ENCODE results near the gene FEN1.

FEN1 gene

GRCh38 chr11:61747192-61747966 is 45.3 kb upstream of the FEN1 start:
- CTCF ChIA-PET, result interaction anchor here (0.6 to 6.7 kb wide), 31 partner anchors 9 to 387 kb away, joined by 3 to 118 read pairs (median 5); partner anchors contain the start of genes FEN1 and TMEM258
- H3K4me1 ChIP-seq (ENCODE audit: control insufficient read depth, insufficient read depth, low read length), result no peaks in the 10 kb centered on the region
- H3K9me3 ChIP-seq (ENCODE audit: control insufficient read depth, insufficient read depth, low read depth, low read length), result no peaks in the 10 kb centered on the region
- H3K4me3 ChIP-seq (ENCODE audit: low read depth, low read length), result no peak overlapping the region
- H3K27ac ChIP-seq (ENCODE audit: extremely low read depth, low read depth, low read length), result no peak overlapping the region
- POLR2A ChIA-PET, result interaction anchor here (1.5 to 2.0 kb wide), 2 partner anchors 41 to 45 kb away, joined by 3 to 8 read pairs; partner anchors contain the start of genes FEN1 and TMEM258
- TF ChIP-seq ZNF2 (tag by site-specific recombination; IDR thresholded peaks at IDR 0.05), result peak; percentile 42; the same call in 1 of the 2 replicates
- TF ChIP-seq, protein P1, sequence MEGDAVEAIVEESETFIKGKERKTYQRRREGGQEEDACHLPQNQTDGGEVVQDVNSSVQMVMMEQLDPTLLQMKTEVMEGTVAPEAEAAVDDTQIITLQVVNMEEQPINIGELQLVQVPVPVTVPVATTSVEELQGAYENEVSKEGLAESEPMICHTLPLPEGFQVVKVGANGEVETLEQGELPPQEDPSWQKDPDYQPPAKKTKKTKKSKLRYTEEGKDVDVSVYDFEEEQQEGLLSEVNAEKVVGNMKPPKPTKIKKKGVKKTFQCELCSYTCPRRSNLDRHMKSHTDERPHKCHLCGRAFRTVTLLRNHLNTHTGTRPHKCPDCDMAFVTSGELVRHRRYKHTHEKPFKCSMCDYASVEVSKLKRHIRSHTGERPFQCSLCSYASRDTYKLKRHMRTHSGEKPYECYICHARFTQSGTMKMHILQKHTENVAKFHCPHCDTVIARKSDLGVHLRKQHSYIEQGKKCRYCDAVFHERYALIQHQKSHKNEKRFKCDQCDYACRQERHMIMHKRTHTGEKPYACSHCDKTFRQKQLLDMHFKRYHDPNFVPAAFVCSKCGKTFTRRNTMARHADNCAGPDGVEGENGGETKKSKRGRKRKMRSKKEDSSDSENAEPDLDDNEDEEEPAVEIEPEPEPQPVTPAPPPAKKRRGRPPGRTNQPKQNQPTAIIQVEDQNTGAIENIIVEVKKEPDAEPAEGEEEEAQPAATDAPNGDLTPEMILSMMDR (tag by site-specific recombination; IDR thresholded peaks at IDR 0.05), result peak; percentile 63
- no peak for TF ChIP-seq ZNF394 (tag by site-specific recombination; IDR thresholded peaks at IDR 0.05; ENCODE audit: borderline replicate concordance)
- TF ChIP-seq ZNF341 (tag by site-specific recombination; IDR thresholded peaks at IDR 0.05; ENCODE audit: low read depth), result peak; percentile 91
- TF ChIP-seq ZNF654 (tag by site-specific recombination; IDR thresholded peaks at IDR 0.05; ENCODE audit: low read depth), result peak; percentile 44
- 0 out of 2 replicates have a peak, but pooled peaks have one; percentile 20 for TF ChIP-seq BCL11A (tag by site-specific recombination; IDR thresholded peaks at IDR 0.05; ENCODE audit: low read depth)
- TF ChIP-seq PATZ1 (tag by site-specific recombination; IDR thresholded peaks at IDR 0.05), result 0 out of 2 replicates have a peak, but pooled peaks have one; percentile 38
- no peak for TF ChIP-seq ZNF548 (tag by site-specific recombination; IDR thresholded peaks at IDR 0.05)
- peak; percentile 26; the same call in 1 of the 2 replicates for TF ChIP-seq KLF17 (tag by site-specific recombination; IDR thresholded peaks at IDR 0.05)
- TF ChIP-seq ZNF624 (tag by site-specific recombination; IDR thresholded peaks at IDR 0.05), result no peak
- peaks cover 0 to 1% of the 10 kb centered on the region in 2 experiments; a peak in 1 of 3 replicates for H3K36me3 ChIP-seq (ENCODE audit: control insufficient read depth in 2 of 2, insufficient read depth in 1 of 2, low read length in 2 of 2)

DNA sequence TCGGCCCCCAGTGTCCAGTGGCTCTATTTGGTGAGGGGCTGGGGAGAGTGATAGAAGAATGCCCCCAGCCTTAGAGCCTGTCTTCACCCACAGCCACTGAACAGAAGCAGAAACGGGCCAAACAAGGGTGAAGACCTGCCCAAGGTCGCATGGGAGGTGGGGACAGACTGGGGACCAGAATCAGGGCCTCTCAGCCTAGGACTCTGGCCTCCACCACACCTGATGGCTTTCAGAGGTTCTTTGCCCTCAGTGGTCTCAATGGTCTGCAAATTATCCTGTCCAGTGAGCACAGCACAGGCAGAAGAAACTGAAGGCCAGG is 44.8 kb upstream of the FEN1 start:
- no peak overlapping the region for H3K4me3 ChIP-seq (ENCODE audit: low read depth, low read length)
- H3K27ac ChIP-seq (ENCODE audit: extremely low read depth, low read depth, low read length), result no peak overlapping the region
- H3K36me3 ChIP-seq (ENCODE audit: control insufficient read depth in 2 of 2, insufficient read depth in 1 of 2, low read length in 2 of 2), result no peaks in the 10 kb centered on the region
- no peaks in the 10 kb centered on the region for H3K9me3 ChIP-seq (ENCODE audit: control insufficient read depth, insufficient read depth, low read depth, low read length)
- no peaks in the 10 kb centered on the region for H3K4me1 ChIP-seq (ENCODE audit: control insufficient read depth, insufficient read depth, low read length)
- TF ChIP-seq ZNF660 (tag by site-specific recombination; IDR thresholded peaks at IDR 0.05), result no peak
- no peak for TF ChIP-seq ZFHX2 (tag by site-specific recombination; conservative IDR thresholded peaks at IDR 0.05)
- TF ChIP-seq REPIN1 (tag by site-specific recombination; IDR thresholded peaks at IDR 0.05; ENCODE audit: low read depth), result no peak
- TF ChIP-seq ZNF2 (tag by site-specific recombination; IDR thresholded peaks at IDR 0.05), result 0 out of 2 replicates have a peak, but pooled peaks have one; percentile 2
- TF ChIP-seq ZNF175 (tag by site-specific recombination; IDR thresholded peaks at IDR 0.05), result no peak
- TF ChIP-seq SP2 (tag by site-specific recombination; IDR thresholded peaks at IDR 0.05), result no peak
- TF ChIP-seq ZNF404 (tag by site-specific recombination; IDR thresholded peaks at IDR 0.05), result no peak
- TF ChIP-seq PATZ1 (tag by site-specific recombination; IDR thresholded peaks at IDR 0.05), result 0 out of 2 replicates have a peak, but pooled peaks have one; percentile 7
- TF ChIP-seq, protein P2, sequence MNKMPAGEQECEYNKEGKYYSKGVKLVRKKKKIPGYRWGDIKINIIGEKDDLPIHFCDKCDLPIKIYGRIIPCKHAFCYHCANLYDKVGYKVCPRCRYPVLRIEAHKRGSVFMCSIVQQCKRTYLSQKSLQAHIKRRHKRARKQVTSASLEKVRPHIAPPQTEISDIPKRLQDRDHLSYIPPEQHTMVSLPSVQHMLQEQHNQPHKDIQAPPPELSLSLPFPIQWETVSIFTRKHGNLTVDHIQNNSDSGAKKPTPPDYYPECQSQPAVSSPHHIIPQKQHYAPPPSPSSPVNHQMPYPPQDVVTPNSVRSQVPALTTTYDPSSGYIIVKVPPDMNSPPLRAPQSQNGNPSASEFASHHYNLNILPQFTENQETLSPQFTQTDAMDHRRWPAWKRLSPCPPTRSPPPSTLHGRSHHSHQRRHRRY (tag by site-specific recombination; IDR thresholded peaks at IDR 0.05), result no peak
- no peak for TF ChIP-seq ZNF677 (tag by site-specific recombination; IDR thresholded peaks at IDR 0.05)
- ChIA-PET POLR2A (interaction anchor here (2.0 kb wide), 1 partner anchor 44 kb away, joined by 8 read pairs; the partner anchor contains the start of genes FEN1 and TMEM258), CTCF (interaction anchor here (0.7 to 6.7 kb wide), 19 partner anchors 10 to 360 kb away, joined by 3 to 118 read pairs (median 6); partner anchors contain the start of genes FEN1 and TMEM258)
